Glomerular visceral epithelial cell (primary cell): ENCODE measurements around the gene CHCHD10.

Experiments used
- DNase-seq: peaks from one replicate; pipeline ENCODE4 v3.0.0-alpha.2; 2016; ENCODE audit errors: extremely low spot score

Gene CHCHD10

DNA sequence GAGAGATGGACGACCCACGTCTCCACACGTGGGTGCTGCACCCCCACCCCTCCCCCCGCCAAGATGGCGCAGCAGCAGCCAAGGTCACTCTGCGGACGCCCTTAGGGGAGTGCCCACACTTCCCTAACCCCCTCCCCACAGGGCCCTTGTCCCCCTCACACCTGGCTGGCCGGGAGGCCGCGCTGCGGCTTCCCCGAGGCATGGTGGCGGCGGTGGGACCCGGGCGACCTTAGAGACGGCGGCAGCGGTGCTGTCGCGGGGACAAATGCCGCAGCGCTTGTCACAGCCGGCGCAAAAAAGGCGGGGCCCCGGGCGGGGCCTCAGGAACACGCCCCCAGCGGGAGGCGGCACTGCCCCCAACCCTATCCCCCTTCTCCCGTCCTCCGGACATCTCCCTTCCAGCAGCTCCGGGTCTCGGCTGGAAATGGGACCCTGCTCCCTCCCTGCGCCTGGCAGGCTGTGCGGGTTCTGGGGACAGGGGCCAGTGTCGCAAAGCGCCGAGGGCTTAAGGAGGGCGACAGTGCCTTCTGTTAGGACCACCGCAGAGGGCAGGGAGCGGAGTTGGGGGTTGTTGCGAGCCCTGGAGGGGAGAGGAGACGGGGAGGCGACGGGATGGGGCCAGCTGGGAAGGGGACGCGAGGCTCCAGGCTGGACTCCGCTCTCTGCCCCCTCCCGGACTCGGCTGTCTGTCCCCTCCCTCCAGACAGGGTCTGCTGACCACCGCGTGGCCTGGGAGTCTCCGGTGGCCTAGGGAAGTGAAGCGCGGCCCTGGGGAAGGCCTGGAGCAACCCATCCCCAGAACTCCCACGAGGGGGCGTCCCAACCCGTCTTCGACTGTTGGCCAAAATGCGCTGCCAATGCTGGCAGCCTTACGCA lies at the start of gene CHCHD10:
TSS of gene CHCHD10 (minus strand) at position 300 of the 876 bp plus-strand sequence. CDS start at position 202, 98 bp downstream.
- DNase-seq = peak; percentile 54

DNA sequence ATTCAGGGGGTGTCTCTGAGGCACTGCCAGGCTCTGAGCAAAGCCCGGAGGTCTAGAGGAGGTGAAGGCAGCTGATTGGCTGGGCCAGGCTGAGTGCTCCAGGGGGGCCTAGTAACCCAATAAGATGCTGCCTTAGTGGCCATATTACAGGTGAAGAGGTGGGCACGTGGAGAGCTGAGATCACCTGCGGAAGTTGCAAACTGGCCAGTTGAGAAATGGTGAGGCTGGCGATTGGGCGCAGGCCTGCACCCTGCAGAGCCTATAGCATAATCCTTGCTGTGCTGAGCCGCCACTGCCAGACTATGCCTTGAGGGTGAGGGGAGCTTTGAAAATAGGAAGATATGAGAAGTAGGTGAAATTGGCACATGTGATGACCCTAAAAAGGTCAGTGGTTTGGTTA lies 49.4 kb upstream of the CHCHD10 start:
- DNase-seq = no peak

DNA sequence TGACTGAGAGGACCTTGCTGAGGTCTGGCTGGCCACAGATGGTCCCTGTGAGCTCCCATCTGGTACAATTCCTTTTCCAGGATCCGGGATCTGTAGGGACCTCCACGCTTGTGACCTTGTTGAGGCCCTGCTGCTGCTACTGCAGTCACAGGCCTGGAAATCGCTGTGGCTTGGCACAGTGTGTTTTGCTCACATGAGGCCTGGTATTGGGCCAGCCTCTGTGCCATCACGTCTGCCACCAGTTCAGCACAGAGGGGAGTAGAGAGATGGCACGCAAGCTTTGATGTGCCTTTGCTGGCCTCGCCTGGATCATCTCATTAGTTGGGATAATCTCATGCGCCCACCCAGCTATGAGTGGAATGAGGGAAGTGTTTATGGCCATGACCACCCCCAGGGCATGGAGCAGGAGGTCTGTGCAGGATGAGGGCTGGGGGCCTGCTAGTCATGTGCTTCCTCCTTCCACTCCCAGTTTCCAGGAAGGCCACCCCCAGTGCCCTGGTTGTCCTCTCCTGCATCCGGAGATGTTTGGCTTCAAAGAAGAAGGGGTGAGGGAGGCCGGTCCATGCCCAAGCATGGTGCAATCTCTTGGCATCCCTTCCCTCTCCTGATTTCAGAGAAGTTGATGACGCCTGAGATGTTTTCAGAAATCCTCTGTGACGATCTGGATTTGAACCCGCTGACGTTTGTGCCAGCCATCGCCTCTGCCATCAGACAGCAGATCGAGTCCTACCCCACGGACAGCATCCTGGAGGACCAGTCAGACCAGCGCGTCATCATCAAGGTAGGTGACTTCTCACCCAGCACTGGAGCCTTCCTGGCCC lies 48.6 kb upstream of the CHCHD10 start:
- no peak for DNase-seq

DNA sequence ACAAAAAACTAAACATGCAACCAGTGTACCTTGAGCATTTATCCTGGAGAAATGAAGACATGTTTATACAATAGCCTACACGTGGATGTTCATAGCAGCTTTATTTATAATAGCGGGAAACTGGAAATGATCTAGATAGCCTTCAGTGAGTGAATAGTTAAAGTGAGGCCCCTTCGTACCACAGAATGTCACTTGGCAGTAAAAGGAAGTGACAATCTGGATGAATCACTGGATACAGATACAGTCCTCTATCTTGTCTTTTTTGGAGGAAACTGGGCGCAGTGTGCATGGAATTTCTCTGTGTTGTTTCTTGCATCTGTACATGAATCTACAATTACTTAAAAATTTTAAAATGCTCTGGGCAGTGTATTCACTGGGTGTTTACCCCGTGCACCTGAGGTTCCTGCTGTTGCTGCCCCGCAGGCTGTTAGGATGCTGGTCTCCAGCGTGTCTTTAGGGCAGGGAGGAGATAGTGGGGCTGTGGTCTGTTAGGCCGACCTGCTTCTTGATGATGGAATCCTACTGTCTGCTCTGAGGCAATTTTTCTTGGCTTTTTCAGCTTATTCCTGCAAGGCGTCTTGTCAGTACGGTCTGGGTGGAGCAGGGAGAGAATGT lies 47.9 kb upstream of the CHCHD10 start:
- no peak for DNase-seq

DNA sequence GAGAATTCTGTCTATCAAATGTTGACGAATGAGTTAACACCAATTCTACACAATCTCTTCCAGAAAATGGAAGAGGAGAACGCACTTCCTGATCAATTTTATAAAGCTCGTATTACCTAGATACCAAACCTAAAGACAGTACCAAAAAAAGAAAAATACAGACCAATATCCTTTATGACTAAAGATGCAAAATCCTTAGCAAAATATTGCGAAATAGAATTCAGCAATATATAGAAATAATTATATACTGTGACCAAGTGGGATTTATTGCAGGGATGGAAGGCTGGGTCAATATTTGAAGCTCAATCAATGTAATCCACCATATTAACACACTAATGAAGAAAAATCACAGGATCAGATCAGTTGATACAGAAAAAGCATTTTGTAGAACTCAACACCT lies 44.6 kb upstream of the CHCHD10 start:
- no peak for DNase-seq

DNA sequence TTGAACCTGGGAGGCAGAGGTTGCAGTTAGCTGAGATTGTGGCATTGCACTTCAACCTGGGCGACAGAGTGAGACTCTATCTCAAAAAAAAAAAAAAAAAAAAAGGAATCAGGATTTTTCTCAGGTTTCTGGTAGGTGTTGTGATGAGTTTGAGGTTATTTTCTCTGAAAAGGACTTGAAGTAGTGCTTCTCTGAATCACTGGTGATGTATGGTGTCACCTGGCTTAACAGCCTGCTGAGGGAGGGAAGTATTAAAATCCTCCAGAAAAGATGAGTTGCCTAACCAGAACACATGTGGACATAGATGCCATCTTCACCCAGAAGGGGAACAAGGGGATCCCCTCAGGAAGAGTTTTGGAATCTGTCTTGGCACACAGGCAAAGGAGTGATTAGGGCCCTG lies 39.1 kb upstream of the CHCHD10 start:
- DNase-seq = no peak

DNA sequence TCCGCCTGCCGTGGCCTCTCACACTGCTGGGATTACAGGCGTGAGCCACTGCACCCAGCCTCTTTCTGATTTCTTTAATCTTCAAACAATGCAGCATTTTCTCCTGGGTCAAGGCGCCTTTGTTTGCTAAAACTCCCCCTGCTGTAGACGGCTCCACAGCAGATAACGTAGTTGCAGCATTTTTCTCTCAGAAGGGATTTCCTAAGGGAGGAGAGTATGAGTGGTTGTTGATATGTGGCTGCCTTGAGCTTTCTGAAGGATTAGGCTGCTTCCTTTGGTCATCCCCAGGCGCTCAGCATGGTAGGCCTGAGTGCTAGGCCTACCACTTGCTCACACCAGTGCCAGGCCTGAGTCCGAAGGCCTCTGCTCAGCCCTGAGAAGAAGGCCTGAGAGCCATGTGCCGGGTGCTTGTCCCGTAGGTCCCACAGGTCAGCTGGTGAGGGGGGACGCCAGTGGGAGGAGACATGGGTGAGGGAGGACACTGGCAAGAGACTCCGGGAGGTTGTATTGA lies 37.1 kb upstream of the CHCHD10 start:
- DNase-seq = no peak

DNA sequence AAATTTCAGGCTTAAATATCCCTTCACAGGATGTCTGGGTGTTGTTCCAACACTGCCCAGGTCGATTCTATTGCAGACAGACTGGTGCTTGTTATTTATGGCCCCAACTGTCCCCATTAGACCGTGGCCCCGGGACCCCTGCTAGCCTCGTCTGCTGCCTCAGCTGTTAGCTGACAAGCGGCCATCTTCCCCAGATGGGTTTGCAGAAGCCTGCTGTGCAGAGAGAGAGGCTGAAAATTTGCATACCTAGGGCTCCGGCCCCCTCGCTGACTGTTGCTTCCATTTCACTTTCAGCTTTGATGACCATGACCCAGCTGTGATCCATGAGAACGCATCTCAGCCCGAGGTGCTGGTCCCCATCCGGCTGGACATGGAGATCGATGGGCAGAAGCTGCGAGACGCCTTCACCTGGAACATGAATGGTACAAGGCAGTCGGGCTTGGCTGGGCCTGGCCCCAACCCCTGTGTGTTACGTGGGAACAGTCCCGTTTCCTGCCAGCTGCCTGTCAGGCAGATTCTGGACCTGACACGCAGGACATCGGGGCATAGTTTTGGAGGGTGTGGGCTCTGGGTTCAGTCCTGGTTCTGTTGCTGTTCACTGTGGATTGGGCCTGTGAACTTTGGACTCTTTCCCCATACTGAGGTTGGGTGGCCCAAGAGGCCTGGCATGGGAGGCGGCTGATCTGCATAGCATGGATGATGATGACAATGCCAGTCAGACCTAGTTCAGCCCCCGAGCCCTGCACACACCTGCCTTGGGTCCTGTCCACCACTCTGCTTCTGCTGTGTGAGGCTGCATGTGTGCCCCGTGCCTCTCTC lies 35.4 kb upstream of the CHCHD10 start:
- no peak for DNase-seq

DNA sequence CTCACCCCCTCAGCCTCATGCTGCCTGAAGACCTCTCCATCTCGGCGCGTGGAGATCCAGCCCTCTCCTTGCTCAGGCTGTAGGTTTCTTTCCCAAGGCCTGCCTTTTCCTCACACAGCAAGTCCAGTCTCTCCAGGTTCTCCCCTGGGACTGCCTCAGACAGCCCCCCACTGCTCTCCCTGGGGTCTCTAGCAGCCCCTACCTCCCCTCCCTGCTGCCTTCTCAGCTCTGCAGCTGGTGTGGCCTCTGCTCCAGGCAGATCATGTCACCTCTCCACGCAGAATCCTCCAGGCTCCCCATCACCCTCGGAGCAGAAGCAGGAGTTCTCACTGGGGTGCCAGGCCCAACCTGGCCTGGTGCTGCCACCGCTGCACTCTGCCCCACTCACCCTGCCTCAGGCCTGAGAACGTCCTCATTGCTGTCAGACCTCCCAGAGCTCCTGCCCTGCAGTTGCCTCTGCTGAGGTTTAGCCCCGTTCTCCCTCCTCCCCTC lies 34.2 kb upstream of the CHCHD10 start:
- no peak for DNase-seq

DNA sequence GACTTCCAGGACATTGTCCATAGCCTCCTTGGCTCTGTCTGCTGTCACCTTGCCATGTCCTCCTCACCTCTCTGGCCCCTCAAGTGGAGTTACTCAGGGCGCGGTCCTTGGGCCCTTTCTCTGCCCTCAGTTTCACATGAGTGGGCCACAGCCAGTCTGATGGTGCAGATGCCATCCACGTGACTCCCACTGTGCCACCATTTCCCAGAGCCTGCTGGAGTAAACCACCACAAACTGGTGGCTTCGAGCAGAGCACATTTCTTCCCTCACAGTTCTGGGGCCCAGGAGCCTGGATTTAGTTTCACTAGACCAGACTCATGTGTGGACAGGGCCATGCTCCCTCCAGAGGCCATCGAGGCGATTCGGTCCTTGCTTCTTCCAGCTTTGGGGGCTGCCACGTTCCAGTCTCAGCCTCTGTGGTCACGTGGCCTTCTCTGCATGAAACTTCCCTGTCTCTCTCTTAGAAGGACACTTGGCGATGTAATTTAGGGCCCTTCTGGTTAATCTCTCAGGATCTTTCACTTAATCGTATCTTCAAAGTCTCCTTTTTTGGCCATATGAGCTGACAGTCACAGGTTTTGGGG lies 33.6 kb upstream of the CHCHD10 start:
- no peak for DNase-seq

DNA sequence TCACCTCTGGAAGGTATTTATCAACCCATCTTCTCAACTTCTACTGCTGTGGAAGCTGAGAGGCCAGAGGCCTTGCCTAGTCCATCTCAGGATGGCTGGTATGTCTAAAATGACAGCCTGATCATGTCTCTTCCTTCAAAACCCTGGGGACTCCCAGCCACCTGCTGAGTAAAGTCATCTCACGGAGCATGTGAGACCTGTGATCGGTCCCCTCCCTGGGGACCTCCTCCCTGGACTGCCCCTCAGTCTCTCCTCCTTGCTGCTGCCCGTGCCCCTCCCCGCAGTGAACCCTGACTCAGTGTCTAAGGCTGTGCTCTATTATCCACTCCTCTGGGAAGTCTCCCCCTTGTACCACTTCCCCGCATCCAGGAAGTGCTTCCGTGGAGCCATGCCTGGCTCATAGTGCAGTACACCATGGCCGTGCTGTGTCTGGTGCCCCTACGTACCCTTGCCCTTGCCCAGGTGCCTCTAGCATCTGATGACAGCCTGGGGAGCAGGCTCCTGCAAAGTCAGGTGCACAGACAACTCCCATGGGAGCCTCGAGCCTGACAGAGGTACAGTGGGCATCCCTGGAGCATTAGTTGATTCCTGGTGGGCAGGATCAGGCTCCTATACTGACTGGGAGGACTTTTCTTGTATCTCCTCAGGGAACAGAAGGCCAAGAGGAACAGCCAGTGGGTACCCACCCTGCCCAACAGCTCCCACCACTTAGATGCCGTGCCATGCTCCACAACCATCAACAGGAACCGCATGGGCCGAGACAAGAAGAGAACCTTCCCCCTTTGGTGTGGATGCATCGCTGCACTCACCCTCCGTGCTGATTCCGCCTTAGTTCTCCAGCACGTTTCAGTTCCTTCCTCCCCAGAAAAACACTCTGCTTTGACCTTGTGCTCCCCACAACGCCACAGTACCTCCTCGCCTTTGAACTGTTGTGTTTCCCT lies 32.8 kb upstream of the CHCHD10 start:
- DNase-seq = no peak

DNA sequence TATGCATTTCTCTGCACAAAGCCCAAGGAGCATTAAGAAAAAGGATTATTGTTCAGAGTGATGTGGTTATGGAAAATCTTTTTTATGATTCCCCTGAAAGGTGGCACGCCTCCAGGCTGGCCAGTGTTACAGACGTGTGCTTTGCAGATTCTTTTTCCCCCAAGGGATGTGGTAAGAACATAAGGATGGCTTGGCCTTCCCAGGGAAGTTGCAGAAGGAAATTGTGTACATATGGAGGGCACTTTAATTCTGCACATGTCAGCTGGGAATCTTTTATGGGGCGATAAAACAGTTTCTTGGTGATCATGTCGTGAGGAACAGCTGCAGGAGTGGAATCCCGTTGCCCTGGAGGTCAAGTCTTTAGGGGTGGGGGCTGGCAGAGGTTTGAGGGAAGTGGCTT lies 28.7 kb upstream of the CHCHD10 start:
- no peak for DNase-seq

DNA sequence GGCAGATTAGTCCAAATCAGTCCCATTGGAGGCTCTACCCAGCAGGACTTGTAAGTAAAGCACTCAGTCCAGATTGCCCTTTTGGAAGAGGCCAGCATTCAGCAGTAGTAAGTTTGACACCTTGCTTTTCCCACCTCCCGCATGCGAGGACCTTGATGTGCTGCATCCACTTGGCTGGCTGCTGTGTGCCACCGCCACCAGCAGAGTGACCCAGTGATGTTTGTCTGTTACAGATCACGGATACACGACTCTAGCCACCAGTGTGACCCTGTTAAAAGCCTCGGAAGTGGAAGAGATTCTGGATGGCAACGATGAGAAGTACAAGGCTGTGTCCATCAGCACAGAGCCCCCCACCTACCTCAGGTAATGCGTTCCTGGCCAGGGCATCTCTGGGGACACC lies 25.6 kb upstream of the CHCHD10 start:
- no peak for DNase-seq

DNA sequence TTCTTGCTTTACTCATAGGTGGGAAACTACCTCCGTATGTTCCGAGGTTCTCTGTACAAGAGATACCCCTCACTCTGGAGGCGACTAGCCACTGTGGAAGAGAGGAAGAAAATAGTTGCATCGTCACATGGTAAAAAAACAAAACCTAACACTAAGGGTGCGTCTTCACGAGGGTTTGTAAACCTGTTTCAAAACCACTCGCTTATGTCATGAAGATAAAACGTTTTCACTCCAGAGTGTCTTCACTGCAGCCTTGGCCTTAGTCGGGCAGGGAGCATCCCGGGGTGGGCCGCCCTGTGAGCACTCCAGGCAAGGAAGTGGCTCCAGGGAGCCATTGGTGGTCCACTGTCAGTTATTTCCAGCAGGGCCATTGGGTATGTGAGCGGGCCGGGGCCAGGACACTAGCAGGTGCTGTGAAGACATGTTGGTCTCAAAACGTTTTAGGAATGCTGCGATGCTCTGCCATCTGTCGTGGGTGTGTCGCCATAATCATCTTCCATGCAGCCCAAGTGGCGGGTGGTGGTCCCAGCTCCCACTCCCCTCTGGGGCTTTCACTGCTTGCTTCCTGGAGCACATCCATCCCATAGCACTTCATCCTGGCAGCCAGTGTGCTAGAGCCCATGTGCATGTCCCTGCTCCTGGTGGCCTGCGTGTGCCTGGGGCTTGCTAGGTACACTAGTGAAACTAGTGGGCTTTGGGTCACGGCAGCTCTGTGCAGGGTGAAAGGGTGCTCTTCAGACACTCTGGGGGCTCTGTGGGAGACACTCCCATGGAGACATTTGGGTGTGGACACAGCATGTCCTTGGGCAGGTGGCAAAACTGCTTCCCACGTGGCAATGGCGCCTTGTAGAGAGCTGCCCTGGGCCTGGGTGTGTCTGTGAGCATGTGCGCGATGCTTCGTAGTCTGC lies 24.2 kb upstream of the CHCHD10 start:
- no peak for DNase-seq

DNA sequence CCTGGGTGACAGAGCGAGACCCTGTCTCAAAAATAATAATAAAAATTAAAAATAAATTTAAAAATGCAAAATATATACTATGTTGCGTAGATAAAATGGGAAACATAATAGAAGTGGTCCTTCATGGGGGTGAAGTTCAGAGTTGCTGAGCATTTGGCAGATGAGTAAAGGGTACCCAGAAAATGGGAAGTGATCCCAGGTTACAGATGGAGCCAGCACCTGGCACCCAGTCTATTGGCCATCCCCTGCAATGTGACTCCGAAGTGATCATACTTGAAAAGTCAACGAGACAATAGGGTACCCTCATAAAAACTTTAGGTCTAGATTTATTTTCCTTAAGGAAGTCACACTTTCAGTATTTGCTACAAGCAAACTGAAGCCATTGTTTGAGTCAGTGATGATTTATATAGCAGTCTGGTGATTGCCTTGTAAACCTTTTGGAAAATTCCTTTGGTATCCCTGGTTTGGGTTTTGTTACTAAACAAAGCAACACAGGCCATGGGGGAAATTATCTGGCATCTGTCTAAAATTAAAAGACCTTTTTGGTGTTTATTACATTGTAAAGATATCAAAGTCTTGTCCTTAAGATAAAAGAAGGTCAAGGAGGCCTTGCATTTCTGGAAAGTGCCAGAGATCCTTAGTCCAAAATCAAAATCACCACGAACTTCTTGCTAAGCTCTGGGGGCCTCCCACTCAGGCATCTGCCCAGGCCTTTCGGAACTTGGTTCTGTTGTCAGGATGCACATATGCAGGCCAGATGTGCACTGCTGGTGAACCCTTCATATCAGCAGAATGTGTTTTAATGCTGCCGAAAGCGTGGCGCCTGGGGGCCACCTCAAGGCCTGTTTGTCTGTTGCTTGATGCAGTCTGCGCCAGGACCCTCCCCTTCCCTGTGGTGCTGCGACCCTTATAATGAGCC lies 23.3 kb upstream of the CHCHD10 start:
- DNase-seq = no peak

DNA sequence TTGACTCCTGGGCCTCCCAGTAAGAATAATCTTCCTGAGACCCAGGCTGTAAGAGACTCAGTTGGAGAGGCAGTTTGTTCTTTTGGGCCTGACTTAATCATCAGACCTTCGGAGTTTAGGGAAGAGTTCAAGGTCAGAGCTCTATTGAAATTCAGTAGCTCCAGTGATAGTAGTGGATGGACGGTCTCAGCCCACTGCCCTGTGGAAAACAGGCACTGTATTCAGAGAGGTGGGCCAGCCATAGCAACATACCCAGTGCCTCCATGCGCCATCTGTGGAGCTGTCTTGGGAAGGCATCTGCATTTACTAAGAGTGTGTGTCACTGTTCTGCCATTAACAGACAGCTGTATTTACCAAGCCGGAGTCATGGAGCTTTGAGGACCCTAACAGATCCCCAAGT lies 21.9 kb upstream of the CHCHD10 start:
- no peak for DNase-seq

DNA sequence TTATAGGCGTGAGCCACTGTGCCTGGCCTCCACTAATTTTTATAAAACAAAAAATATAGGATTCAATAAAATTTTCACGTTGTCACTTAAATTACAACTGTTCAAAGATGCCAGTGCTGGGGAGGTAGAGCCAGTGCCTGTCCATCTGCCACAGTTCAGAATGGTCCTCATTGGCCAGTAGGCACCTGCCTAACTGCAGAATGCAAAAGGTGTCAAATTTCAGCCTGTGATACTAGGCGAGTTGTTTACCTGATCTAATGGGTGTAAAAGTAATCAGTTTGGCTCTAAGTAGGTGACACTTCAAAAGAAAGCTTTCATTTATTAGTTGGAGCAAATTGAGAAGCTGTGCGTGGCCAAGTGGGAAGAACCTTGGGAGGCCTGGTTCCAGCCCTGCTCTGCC lies 21.3 kb upstream of the CHCHD10 start:
- no peak for DNase-seq

DNA sequence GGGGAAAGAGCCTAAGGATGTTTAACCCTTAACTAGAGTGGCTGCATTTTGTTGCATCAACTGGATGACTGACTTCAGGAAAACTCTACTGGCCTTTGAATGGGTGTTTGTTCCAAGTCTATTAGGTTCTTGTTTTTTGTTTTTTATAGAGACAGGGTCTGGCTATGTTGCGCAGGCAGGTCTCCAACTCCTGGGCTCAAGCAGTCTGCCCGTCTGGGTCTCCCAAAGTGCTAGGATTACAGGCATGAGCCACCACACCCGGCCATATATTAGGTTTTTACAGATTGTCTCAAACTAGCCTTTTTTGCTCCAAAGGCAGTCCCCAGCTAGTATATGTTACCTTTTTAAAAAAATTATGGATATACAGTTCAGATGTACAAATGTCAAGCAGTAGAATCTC lies 20.1 kb upstream of the CHCHD10 start:
- DNase-seq = no peak
